Brain microvascular endothelial cell (primary cell): Measurements from ENCODE around the gene PHF11.
A peak's percentile ranks its signal among the peaks of the same experiment; 100 is the strongest.

Experiments
- DNase-seq: peaks from one replicate; pipeline ENCODE4 v3.0.0-alpha.2; 2020
- H3K27ac ChIP-seq: fragments of 250-450 bp; sonication (Bioruptor Pico); 2 replicates; pipeline ENCODE4 v1.5.1; 2020; ENCODE audit warnings: mild to moderate bottlenecking, moderate library complexity
- H3K27me3 ChIP-seq: fragments of 250-450 bp; sonication (Bioruptor Pico); replicated peaks from 2 replicates; pipeline ENCODE4 v1.5.1; 2020; ENCODE audit warnings: mild to moderate bottlenecking
- H3K36me3 ChIP-seq: fragments of 250-450 bp; sonication (Bioruptor Pico); replicated peaks from 2 replicates; pipeline ENCODE4 v1.5.1; 2020; ENCODE audit warnings: mild to moderate bottlenecking
- H3K4me3 ChIP-seq: 2 replicates; pipeline ENCODE4 v1.5.1; 2011; ENCODE audit warnings: low read depth, mild to moderate bottlenecking, control low read depth, low read length, moderate library complexity
- in situ Hi-C: cut with HindIII; loops from 2 replicates; pipeline ENCODE4 v1.10.0; 2017; ENCODE audit warnings: low sequenced_read_pairs, low pct_ligation_motif_present
- TF ChIP-seq, protein P1 (sequence below): IDR thresholded peaks from 2 replicates; pipeline ENCODE4 v1.5.1; 2011; ENCODE audit warnings: low read depth, mild to moderate bottlenecking, moderate library complexity, low read length, control low read depth, inconsistent platforms; ENCODE audit errors: missing control alignments

Gene PHF11

GRCh38 chr13:49499889-49500660 lies 4.3 kb downstream of the PHF11 start:
- TF ChIP-seq, protein P1, sequence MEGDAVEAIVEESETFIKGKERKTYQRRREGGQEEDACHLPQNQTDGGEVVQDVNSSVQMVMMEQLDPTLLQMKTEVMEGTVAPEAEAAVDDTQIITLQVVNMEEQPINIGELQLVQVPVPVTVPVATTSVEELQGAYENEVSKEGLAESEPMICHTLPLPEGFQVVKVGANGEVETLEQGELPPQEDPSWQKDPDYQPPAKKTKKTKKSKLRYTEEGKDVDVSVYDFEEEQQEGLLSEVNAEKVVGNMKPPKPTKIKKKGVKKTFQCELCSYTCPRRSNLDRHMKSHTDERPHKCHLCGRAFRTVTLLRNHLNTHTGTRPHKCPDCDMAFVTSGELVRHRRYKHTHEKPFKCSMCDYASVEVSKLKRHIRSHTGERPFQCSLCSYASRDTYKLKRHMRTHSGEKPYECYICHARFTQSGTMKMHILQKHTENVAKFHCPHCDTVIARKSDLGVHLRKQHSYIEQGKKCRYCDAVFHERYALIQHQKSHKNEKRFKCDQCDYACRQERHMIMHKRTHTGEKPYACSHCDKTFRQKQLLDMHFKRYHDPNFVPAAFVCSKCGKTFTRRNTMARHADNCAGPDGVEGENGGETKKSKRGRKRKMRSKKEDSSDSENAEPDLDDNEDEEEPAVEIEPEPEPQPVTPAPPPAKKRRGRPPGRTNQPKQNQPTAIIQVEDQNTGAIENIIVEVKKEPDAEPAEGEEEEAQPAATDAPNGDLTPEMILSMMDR: no peak
- Histone ChIP-seq H3K36me3 (no peaks in the 10 kb centered on the region), H3K4me3 (no peak overlapping the region), H3K27me3 (no peaks in the 10 kb centered on the region), H3K27ac (peak overlapping the region; percentile 59)
- in situ Hi-C loops: no loop called here
- DNase-seq: peak; percentile 63

GRCh38 chr13:49502954-49503353 lies 7.2 kb downstream of the PHF11 start:
- TF ChIP-seq, protein P1: no peak
- Histone ChIP-seq H3K36me3 (no peaks in the 10 kb centered on the region), H3K4me3 (no peak overlapping the region), H3K27ac (no peak overlapping the region), H3K27me3 (no peaks in the 10 kb centered on the region)
- in situ Hi-C loops: no loop called here
- no peak for DNase-seq

- Histone ChIP-seq H3K27ac (no peak overlapping the region), H3K36me3 (no peaks in the 10 kb centered on the region), H3K4me3 (no peak overlapping the region), H3K27me3 (no peaks in the 10 kb centered on the region)
- in situ Hi-C loops: no loop called here
- no peak for DNase-seq
- TF ChIP-seq, protein P1: no peak
These were observed 8.2 kb downstream of the PHF11 start for GRCh38 chr13:49503951-49504350.

- peaks cover 13% of the 10 kb centered on the region for H3K36me3 ChIP-seq
- no peak for DNase-seq
- in situ Hi-C loops: no loop called here
These were observed 16.8 kb downstream of the PHF11 start for GRCh38 chr13:49512578-49512977.

DNA sequence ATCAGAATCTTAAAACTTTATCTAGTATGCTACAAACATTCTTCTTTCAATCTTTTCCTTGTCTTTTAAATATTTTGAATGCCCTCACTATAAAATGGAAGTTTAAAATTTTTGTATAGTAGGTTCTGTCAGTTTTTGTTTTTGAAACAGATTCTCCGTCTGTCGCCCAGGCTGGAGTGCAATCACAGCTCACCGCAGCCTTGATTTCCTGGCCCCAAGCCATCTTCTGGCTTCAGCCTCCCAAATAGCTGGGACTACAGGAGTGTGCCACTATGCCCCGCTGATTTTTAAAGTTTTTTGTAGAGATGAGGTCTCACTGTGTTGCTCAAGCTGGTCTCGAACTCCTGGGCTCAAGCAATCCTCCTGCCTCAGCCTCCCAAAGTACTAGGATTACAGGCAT lies 20.7 kb downstream of the PHF11 start:
- no peak overlapping the region for H3K4me3 ChIP-seq
- no peak for DNase-seq
- H3K36me3 ChIP-seq: peaks cover 13% of the 10 kb centered on the region
- no peak overlapping the region for H3K27ac ChIP-seq
- TF ChIP-seq, protein P1: no peak
- H3K27me3 ChIP-seq: no peaks in the 10 kb centered on the region
- in situ Hi-C loops: no loop called here

More at GRCh38 chr13:49512578-49512977, 16.8 kb downstream of the PHF11 start:
- Histone ChIP-seq H3K27ac (no peak overlapping the region), H3K4me3 (no peak overlapping the region), H3K27me3 (no peaks in the 10 kb centered on the region)
- TF ChIP-seq, protein P1: no peak

DNA sequence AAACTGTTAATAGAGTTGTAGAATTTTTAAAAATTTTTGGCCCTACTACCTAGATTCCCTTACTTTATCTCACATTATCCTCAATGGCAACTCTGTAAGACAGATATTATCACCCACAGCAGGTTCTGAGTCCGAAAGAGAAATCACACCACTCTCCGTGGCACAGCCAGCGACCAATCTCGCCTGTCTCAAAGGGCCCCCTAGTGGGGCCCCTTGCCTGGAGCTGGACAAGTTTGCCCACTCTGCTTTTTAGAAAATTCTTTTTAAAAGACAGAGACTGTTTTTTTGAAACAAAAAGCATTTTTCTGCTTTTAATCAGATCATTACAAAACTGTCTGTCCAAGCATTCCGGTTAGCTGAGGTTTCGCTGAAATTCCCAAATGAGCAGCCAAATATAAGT lies 21.7 kb downstream of the PHF11 start:
- Histone ChIP-seq H3K36me3 (peaks cover 16% of the 10 kb centered on the region), H3K27ac (no peak overlapping the region), H3K4me3 (no peak overlapping the region), H3K27me3 (no peaks in the 10 kb centered on the region)
- in situ Hi-C loops: no loop called here
- TF ChIP-seq, protein P1: peak; percentile 72
- DNase-seq: no peak
